HUES48 (cell line): Measurements from ENCODE around the gene KNTC1.
"Not testable (repeated sequence)": the region's sequence is repeated elsewhere in the genome, so short reads cannot be mapped to it uniquely, and the experiment has no call there.

Experiments used
- H3K27ac ChIP-seq: one replicate; pipeline ENCODE4 v1.7.0; 2013; ENCODE audit warnings: low read depth, low read length, inconsistent platforms
- H3K27me3 ChIP-seq: 2 replicates; pipeline ENCODE4 v1.6.1; 2013; ENCODE audit warnings: mild to moderate bottlenecking, low read length; ENCODE audit not compliant: control insufficient read depth, insufficient read depth
- H3K36me3 ChIP-seq: 2 replicates; pipeline ENCODE4 v1.6.1; 2013; ENCODE audit warnings: low read length; ENCODE audit not compliant: control insufficient read depth, insufficient read depth
- H3K4me1 ChIP-seq: 2 replicates; pipeline ENCODE4 v1.6.1; 2013; ENCODE audit warnings: mild to moderate bottlenecking, low read length; ENCODE audit not compliant: control insufficient read depth, insufficient read depth
- H3K4me3 ChIP-seq: 2 replicates; pipeline ENCODE4 v1.5.1; 2013; ENCODE audit warnings: mild to moderate bottlenecking, low read depth, low read length
- H3K9ac ChIP-seq: 2 replicates; pipeline ENCODE4 v1.6.1; 2013; ENCODE audit warnings: mild to moderate bottlenecking, low read depth, low read length, moderate library complexity
- H3K9me3 ChIP-seq: 2 replicates; pipeline ENCODE4 v1.6.1; 2013; ENCODE audit warnings: low read length; ENCODE audit not compliant: control insufficient read depth, insufficient read depth

KNTC1 gene, protein sequence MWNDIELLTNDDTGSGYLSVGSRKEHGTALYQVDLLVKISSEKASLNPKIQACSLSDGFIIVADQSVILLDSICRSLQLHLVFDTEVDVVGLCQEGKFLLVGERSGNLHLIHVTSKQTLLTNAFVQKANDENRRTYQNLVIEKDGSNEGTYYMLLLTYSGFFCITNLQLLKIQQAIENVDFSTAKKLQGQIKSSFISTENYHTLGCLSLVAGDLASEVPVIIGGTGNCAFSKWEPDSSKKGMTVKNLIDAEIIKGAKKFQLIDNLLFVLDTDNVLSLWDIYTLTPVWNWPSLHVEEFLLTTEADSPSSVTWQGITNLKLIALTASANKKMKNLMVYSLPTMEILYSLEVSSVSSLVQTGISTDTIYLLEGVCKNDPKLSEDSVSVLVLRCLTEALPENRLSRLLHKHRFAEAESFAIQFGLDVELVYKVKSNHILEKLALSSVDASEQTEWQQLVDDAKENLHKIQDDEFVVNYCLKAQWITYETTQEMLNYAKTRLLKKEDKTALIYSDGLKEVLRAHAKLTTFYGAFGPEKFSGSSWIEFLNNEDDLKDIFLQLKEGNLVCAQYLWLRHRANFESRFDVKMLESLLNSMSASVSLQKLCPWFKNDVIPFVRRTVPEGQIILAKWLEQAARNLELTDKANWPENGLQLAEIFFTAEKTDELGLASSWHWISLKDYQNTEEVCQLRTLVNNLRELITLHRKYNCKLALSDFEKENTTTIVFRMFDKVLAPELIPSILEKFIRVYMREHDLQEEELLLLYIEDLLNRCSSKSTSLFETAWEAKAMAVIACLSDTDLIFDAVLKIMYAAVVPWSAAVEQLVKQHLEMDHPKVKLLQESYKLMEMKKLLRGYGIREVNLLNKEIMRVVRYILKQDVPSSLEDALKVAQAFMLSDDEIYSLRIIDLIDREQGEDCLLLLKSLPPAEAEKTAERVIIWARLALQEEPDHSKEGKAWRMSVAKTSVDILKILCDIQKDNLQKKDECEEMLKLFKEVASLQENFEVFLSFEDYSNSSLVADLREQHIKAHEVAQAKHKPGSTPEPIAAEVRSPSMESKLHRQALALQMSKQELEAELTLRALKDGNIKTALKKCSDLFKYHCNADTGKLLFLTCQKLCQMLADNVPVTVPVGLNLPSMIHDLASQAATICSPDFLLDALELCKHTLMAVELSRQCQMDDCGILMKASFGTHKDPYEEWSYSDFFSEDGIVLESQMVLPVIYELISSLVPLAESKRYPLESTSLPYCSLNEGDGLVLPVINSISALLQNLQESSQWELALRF (N-terminal part only)

DNA sequence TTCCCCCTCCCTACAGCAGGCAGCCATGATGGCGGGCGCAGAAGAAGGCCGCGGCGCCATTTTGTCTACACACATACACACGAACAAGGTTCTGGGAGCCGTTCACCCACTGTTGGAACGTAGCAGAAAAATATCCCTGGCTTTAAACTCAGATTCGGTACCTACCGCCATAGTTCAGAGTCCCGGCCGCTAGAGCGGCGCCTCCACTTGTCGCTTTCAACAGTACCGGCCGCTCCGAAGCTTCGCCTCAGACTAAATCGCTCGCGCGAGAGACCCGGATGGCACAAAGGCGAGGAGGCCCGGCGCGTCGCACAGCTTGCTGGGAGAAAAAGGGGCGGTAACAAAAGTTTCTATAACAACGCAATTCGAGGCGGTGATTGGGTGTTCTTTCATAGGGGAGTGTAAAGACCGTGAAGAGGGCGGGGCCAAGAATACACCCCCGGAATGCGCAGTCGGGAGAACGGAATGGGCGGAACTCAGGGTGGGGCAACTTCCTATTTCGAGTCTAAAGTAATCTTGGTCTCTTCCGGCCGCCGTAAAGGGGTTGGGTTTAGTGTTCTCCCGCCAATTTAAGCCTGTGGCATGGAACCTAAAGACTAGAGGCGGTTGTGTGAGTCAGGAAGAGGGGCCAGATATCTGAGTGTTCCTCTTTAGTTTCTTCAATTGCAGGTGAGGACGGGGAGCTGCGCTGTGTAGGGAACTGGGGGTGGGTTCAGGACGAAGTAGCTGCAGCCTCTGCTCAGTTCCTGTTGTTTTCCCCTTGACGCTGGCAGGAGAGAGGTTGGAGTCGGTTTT lies at the start of gene KNTC1, which contains the start of gene RSRC2:
Gene KNTC1, plus strand, starts transcription at position 567 of the 795 bp plus-strand sequence. CDS start 2,815 bp downstream, outside the sequence.
Gene RSRC2, minus strand, starts transcription at position 254 of the 795 bp plus-strand sequence. Its CDS starts 83 bp downstream, at position 171.
- Histone ChIP-seq H3K9me3 (no peaks in the 10 kb centered on the region), H3K4me3 (peak within 1 kb of the TSS; percentile 87), H3K27me3 (no peaks in the 10 kb centered on the region), H3K27ac (peak within 1 kb of the TSS; percentile 99), H3K9ac (peak within 1 kb of the TSS; percentile 100), H3K4me1 (peaks cover 19% of the 10 kb centered on the region), H3K36me3 (peaks cover 61% of the 10 kb centered on the region)

DNA sequence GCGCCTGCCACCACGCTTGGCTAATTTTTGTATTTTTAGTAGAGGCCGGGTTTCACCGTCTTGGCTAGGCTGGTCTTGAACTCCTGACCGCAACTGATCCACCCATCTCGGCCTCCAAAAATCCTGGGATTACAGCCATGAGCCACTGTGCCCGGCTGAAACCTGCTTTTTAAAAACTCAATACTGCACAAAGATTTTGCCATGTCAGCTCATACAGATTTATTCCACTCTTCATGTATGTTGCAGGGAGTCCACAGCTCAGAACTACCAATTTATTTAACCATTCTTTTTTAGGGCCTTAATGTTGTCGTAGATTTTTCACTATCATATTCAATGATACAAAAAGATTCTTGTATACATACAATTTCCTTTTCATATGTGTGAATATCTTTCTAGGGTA lies 46.3 kb upstream of the KNTC1 start:
- Histone ChIP-seq H3K4me1 (no peaks in the 10 kb centered on the region), H3K27me3 (no peaks in the 10 kb centered on the region), H3K36me3 (peaks cover 96% of the 10 kb centered on the region), H3K4me3 (no peak overlapping the region), H3K9ac (no peak overlapping the region), H3K27ac (no peak overlapping the region), H3K9me3 (no peaks in the 10 kb centered on the region)

DNA sequence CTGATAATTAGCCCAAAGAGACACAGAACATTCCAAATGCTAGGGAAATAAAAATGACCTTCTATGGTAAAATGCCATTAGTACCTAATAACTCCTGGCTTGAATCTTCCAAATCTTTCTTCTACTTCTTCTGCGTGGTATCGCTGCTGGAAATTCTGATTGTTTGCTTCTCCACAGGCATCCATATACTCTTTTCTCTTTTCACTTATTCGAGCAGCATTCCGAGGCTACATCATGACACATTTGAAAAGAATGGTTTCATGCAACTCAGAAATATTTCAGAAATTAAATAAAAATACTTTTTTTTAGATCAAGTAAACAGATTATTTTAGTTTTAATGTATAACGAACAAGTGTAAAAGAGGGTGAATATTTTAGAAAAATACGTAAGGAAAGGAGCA lies 45.2 kb upstream of the KNTC1 start:
- H3K9me3 ChIP-seq: no peaks in the 10 kb centered on the region
- peaks cover 95% of the 10 kb centered on the region for H3K36me3 ChIP-seq
- H3K9ac ChIP-seq: no peak overlapping the region
- H3K4me3 ChIP-seq: no peak overlapping the region
- no peaks in the 10 kb centered on the region for H3K4me1 ChIP-seq
- no peak overlapping the region for H3K27ac ChIP-seq
- H3K27me3 ChIP-seq: no peaks in the 10 kb centered on the region

DNA sequence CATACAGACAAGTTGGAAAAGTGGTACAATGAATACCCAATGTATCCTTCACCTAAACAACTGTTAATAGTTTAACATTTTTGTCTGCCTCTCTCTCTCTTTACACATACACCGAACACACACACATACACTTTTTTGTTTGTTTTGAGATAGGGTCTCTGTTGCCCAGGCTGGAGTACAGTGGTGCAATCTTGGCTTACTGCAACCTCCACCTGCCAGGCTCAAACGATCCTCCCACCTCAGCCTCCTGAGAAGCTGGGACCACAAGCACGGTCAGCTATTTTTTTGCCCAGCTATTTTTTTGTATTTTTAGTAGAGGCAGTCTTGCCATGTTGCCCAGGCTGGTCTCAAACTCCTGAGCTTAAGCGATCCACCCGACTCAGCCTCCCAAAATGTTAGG lies 43.1 kb upstream of the KNTC1 start:
- Histone ChIP-seq H3K4me1 (no peaks in the 10 kb centered on the region), H3K27me3 (no peaks in the 10 kb centered on the region), H3K27ac (no peak overlapping the region), H3K4me3 (no peak overlapping the region), H3K9ac (no peak overlapping the region), H3K36me3 (peaks cover 95% of the 10 kb centered on the region), H3K9me3 (no peaks in the 10 kb centered on the region)

DNA sequence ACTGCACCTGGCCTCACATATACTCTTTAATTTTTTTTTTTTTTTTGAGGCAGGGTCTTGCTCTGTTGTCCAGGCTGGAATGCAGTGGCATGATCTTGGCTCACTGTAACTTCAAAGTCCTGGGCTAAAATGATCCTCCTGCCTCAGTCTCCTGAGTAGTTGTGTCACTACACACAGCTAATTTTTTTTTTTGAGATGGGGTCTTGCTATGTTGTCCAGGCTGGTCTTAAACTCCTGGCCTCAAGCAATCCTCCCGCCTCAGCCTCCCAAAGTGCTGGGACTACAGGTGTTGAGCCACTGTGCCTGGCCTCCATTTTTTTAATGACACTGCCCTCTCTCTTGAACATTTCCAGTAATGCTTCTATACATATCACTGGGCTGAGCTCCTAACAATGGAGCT lies 42.7 kb upstream of the KNTC1 start:
- H3K4me1 ChIP-seq, H3K4me3 ChIP-seq, H3K9ac ChIP-seq, H3K9me3 ChIP-seq, H3K27ac ChIP-seq, H3K27me3 ChIP-seq: not testable (repeated sequence)
- H3K36me3 ChIP-seq: peaks cover 95% of the 10 kb centered on the region

DNA sequence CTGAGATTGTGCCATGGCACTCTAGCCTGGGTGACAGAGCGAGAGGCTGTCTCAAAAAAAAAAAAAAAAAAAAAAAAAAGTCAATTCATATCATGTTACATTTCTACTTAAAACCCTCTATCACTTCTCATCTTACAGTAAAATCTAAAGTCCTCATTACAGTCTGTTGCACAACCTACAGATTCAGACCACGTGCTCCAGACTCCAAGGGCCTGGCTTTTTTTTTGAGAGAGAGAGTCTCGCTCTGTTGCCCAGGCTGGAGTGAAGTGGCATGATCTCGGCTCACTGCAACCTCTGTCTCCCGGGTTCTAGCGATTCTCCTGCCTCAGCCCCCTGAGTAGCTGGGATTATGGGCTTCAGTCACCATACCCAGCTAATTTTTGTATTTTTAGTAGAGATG lies 40.7 kb upstream of the KNTC1 start:
- not testable (repeated sequence) for H3K27me3 ChIP-seq, H3K4me1 ChIP-seq, H3K9ac ChIP-seq, H3K27ac ChIP-seq, H3K9me3 ChIP-seq, H3K4me3 ChIP-seq
- H3K36me3 ChIP-seq: peaks cover 95% of the 10 kb centered on the region

DNA sequence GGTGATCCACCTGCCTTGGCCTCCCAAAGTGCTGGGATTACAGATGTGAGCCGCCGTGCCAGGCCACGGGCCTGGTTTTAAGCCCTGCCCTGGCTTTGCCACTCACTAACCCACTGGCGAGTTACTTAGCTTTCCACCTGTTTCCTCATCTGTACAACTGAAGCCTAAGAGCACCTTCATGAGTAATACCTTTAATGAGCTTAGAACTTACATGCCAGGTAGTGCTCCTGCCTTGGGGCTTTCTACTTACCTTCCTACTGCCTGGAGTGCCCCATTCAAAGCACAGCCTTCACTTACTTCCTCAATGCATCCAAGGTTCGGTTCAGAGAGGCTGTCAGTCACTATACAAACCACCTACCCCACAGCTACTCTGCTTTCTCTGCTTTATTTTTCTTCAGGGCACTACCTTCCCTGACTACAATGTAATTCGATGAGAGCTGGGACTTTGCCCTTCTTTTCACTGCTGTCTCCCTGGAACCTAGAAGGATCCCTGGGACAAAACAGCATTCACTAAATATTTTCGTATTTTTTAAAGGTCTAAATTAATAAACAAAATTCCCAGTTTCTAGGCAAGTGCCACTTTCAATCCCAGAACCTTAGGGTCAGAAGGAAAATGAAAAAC lies 40.1 kb upstream of the KNTC1 start:
- H3K27me3 ChIP-seq: no peaks in the 10 kb centered on the region
- H3K9me3 ChIP-seq: no peaks in the 10 kb centered on the region
- no peak overlapping the region for H3K9ac ChIP-seq
- no peak overlapping the region for H3K4me3 ChIP-seq
- H3K36me3 ChIP-seq: peaks cover 95% of the 10 kb centered on the region
- no peaks in the 10 kb centered on the region for H3K4me1 ChIP-seq
- no peak overlapping the region for H3K27ac ChIP-seq

DNA sequence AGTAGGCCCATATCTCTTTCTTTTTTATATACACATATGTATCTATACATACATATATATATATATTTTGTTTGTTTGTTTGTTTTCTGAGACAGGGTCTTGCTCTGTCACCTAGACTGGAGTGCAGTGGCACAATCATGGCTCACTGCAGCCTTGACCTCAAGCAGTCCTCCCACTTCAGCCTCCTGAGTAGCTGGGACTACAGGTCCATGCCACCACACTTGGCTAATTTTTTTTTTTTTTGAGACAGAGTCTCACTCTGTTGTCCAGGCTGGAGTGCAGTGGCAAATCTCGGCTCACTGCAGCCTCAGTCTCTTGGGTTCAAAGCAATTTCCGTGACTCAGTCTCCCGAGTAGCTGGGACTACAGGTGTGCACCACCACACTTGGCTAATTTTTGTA lies 39.2 kb upstream of the KNTC1 start:
- H3K27me3 ChIP-seq: not testable (repeated sequence)
- peaks cover 95% of the 10 kb centered on the region for H3K36me3 ChIP-seq

DNA sequence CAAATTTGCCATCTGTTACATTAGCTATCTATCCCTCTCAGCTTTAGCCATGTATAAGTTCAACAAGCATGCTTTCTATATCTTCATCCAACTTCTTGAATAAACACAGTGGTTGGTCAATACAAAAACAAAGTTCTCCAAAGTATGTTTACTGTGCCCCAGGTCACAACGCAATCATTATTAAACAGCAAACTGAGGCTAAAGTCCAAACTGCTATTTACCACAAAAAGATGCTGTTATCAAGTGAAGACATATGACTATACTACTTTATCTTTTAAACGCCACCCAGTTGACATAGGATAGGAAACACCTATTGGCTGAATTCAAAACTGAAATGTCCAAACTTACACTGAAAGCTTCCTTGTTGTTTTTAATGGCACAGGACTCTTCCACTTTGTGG lies 38.0 kb upstream of the KNTC1 start:
- Histone ChIP-seq H3K4me3 (no peak overlapping the region), H3K4me1 (no peaks in the 10 kb centered on the region), H3K9me3 (no peaks in the 10 kb centered on the region), H3K9ac (no peak overlapping the region), H3K36me3 (peaks cover 90% of the 10 kb centered on the region), H3K27ac (no peak overlapping the region), H3K27me3 (no peaks in the 10 kb centered on the region)

More for the DNA sequence above, 39.2 kb upstream of the KNTC1 start:
- H3K4me3 ChIP-seq, H3K27ac ChIP-seq, H3K4me1 ChIP-seq, H3K9me3 ChIP-seq, H3K9ac ChIP-seq: not testable (repeated sequence)

DNA sequence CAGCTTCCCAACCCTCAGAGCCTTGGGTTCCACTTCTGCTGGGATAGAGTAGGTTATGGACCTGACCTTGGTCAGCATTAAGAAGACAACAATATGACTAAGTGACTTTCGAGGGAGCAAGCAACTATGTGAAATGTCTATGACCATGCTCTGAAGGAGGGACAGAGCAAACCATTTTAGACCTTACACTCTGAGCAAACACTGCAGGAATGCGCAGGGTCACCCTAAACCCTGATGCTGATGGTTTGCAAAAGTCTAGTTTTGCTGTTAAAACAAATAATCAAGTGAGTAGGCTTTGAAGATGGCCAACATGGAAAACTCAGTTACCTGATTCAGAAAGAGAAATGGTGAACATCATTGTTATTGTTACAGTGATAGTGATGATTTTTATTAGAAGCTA lies 35.1 kb upstream of the KNTC1 start:
- no peaks in the 10 kb centered on the region for H3K4me1 ChIP-seq
- H3K36me3 ChIP-seq: peaks cover 81% of the 10 kb centered on the region
- H3K4me3 ChIP-seq: no peak overlapping the region
- no peaks in the 10 kb centered on the region for H3K9me3 ChIP-seq
- no peak overlapping the region for H3K9ac ChIP-seq
- no peaks in the 10 kb centered on the region for H3K27me3 ChIP-seq
- H3K27ac ChIP-seq: no peak overlapping the region
